HEK293T (cell line): Measurements from ENCODE around the gene MCRIP2.

ENCODE experiments used
- ARNT ChIP-seq: fragments of 450-650 bp; IDR thresholded peaks from 2 replicates; pipeline ENCODE4 v1.6.1; 2017; ENCODE audit warnings: mild to moderate bottlenecking
- BHLHE40 ChIP-seq: fragments of 450-650 bp; IDR thresholded peaks from 2 replicates; pipeline ENCODE4 v1.6.1; 2016; ENCODE audit warnings: mild to moderate bottlenecking, moderate library complexity, borderline replicate concordance
- ELF4 ChIP-seq: fragments of 450-650 bp; IDR thresholded peaks from 2 replicates; pipeline ENCODE4 v1.6.1; 2017; ENCODE audit warnings: antibody characterized with exemption
- FOXM1 ChIP-seq: fragments of 450-650 bp; IDR thresholded peaks from 2 replicates; pipeline ENCODE4 v1.6.1; 2017; ENCODE audit warnings: mild to moderate bottlenecking, borderline replicate concordance
- HDGF ChIP-seq: fragments of 450-650 bp; IDR thresholded peaks from 2 replicates; pipeline ENCODE4 v1.6.1; 2017; ENCODE audit warnings: antibody characterized with exemption, borderline replicate concordance
- L3MBTL2 ChIP-seq: fragments of 450-650 bp; conservative IDR thresholded peaks from 2 replicates; pipeline ENCODE4 v1.6.1; 2016; ENCODE audit warnings: mild to moderate bottlenecking
- NFRKB ChIP-seq: fragments of 450-650 bp; IDR thresholded peaks from 2 replicates; pipeline ENCODE4 v1.6.1; 2016; ENCODE audit warnings: mild to moderate bottlenecking, moderate library complexity
- SP1 ChIP-seq: fragments of 450-650 bp; IDR thresholded peaks from 2 replicates; pipeline ENCODE4 v1.6.1; 2017
- SUZ12 ChIP-seq: fragments of 450-650 bp; IDR thresholded peaks from 2 replicates; pipeline ENCODE4 v1.6.1; 2016; ENCODE audit warnings: mild to moderate bottlenecking

- TF ChIP-seq SUZ12 (no peak), SP1 (no peak), ARNT (no peak), L3MBTL2 (no peak), FOXM1 (no peak), ELF4 (no peak), BHLHE40 (no peak), NFRKB (no peak), HDGF (no peak)
These were observed 5.1 kb downstream of the MCRIP2 start for GRCh38 chr16:646679-647172.
